Thyroid gland (tissue), 4 donors: ENCODE measurements around the gene FAM222B. TPM values are rescaled to one million over a fixed set of nuclear protein-coding genes. Genes with fewer than 3 reads are reported as not detected.

ENCODE experiments used
- DNase-seq, 2 donors: peaks; one replicate each; pipeline ENCODE4 v3.0.0-alpha.2; 2019
- H3K27ac ChIP-seq, 3 donors: fragments of 200-600 bp; sonication (generic); 1 replicate in 2 of 3; 2 replicates in 1 of 3; pipeline ENCODE4 v1.5.1; 2016 to 2019; ENCODE audit warnings: mild to moderate bottlenecking in 1 of 3, moderate library complexity in 1 of 3
- H3K27me3 ChIP-seq: fragments of 200-600 bp; sonication (generic); one replicate; pipeline ENCODE4 v1.5.1; 2019
- H3K36me3 ChIP-seq, 2 donors: fragments of 200-600 bp; sonication (generic); one replicate each; pipeline ENCODE4 v1.5.1; 2016 to 2019
- H3K4me1 ChIP-seq, 2 donors: fragments of 200-600 bp; sonication (generic); one replicate each; pipeline ENCODE4 v1.5.1; 2017 to 2019
- H3K4me3 ChIP-seq, 3 donors: fragments of 200-600 bp; sonication (generic); replicated peaks in 1 of 3; 1 replicate in 2 of 3; 2 replicates in 1 of 3; pipeline ENCODE4 v1.5.1; 2016; ENCODE audit warnings: mild to moderate bottlenecking in 1 of 3
- H3K9me3 ChIP-seq: fragments of 200-600 bp; sonication (generic); one replicate; pipeline ENCODE4 v1.5.1; 2017
- POLR2A ChIP-seq, 2 donors: fragments of 450-650 bp; IDR thresholded peaks; one replicate each; pipeline ENCODE4 v1.6.1; 2017; ENCODE audit warnings: antibody characterized with exemption in 2 of 2, mild to moderate bottlenecking in 2 of 2, moderate library complexity in 1 of 2
- WGBS, 2 donors: methylation state at CpG; one replicate each; pipeline ENCODE4 v1.1.5; 2017; 5-methylcytosine and 5-hydroxymethylcytosine counted together
- intact Hi-C: fragments of 100-400 bp; cut with DNase I; formaldehyde crosslinking; loops from one replicate; pipeline ENCODE4 v1.15.1; 2023
- total RNA-seq, 4 donors: library from RNA; depleted of rRNA; stranded (reverse); fragments of >200 nt; gene quantifications; one replicate each; pipeline ENCODE4 v1.2.3, GENCODE V29; 2016
- TF ChIP-seq, protein P1 (sequence below), 6 experiments: fragments of 200-600 bp in 3 of 6; fragments of 450-650 bp in 3 of 6; sonication (generic) in 3 of 6; IDR thresholded peaks; one replicate each; pipeline ENCODE4 v1.5.1; 2016 to 2019; ENCODE audit warnings: antibody characterized with exemption in 6 of 6, mild to moderate bottlenecking in 2 of 6, inconsistent platforms in 1 of 6, moderate library complexity in 1 of 6

The FAM222B gene
- total RNA-seq, 4 donors from 2014 or later = 14.1 to 22.6 (median 15.8) TPM

GRCh38 chr17:28758411-28759121 is 84.0 kb downstream of the FAM222B start:
- Histone ChIP-seq H3K4me1 (peaks cover 8 to 21% of the 10 kb centered on the region in 2 donors), H3K4me3 (no peak overlapping the region), H3K27me3 (no peaks in the 10 kb centered on the region), H3K36me3 (peaks cover 16 to 18% of the 10 kb centered on the region in 2 donors), H3K9me3 (no peaks in the 10 kb centered on the region), H3K27ac (no peak overlapping the region)
- 95% methylated on average over 18 to 23 of the region's 32 CpGs for WGBS, 2 donors
- no peak for TF ChIP-seq POLR2A (IDR thresholded peaks at IDR 0.05)
- TF ChIP-seq, protein P1, sequence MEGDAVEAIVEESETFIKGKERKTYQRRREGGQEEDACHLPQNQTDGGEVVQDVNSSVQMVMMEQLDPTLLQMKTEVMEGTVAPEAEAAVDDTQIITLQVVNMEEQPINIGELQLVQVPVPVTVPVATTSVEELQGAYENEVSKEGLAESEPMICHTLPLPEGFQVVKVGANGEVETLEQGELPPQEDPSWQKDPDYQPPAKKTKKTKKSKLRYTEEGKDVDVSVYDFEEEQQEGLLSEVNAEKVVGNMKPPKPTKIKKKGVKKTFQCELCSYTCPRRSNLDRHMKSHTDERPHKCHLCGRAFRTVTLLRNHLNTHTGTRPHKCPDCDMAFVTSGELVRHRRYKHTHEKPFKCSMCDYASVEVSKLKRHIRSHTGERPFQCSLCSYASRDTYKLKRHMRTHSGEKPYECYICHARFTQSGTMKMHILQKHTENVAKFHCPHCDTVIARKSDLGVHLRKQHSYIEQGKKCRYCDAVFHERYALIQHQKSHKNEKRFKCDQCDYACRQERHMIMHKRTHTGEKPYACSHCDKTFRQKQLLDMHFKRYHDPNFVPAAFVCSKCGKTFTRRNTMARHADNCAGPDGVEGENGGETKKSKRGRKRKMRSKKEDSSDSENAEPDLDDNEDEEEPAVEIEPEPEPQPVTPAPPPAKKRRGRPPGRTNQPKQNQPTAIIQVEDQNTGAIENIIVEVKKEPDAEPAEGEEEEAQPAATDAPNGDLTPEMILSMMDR (IDR thresholded peaks at IDR 0.05) = no peak
- intact Hi-C loops = no loop called here
- no peak for DNase-seq

- intact Hi-C loops = no loop called here
- H3K9me3 ChIP-seq = no peaks in the 10 kb centered on the region
- DNase-seq = no peak
- H3K27me3 ChIP-seq = no peaks in the 10 kb centered on the region
- peaks cover 8 to 13% of the 10 kb centered on the region in 2 donors for H3K4me1 ChIP-seq
- H3K27ac ChIP-seq = no peak overlapping the region
- no peak overlapping the region for H3K4me3 ChIP-seq
- 72 to 76% methylated on average over 5 of the region's 5 CpGs for WGBS, 2 donors
- peaks cover 16 to 18% of the 10 kb centered on the region in 2 donors for H3K36me3 ChIP-seq
- TF ChIP-seq POLR2A (IDR thresholded peaks at IDR 0.05) = no peak
- TF ChIP-seq, protein P1 (IDR thresholded peaks at IDR 0.05) = no peak
These were observed 86.4 kb downstream of the FAM222B start for GRCh38 chr17:28756049-28756804.

GRCh38 chr17:28755486-28755885 is 87.1 kb downstream of the FAM222B start:
- H3K27ac ChIP-seq = no peak overlapping the region
- TF ChIP-seq POLR2A (IDR thresholded peaks at IDR 0.05) = no peak
- H3K4me1 ChIP-seq = peaks cover 7 to 10% of the 10 kb centered on the region in 2 donors
- H3K27me3 ChIP-seq = no peaks in the 10 kb centered on the region
- H3K4me3 ChIP-seq = no peak overlapping the region
- H3K9me3 ChIP-seq = no peaks in the 10 kb centered on the region
- intact Hi-C loops = no loop called here
- no peak for DNase-seq
- WGBS, 2 donors = 78% methylated on average over 7 of the region's 7 CpGs
- peaks cover 18 to 20% of the 10 kb centered on the region in 2 donors for H3K36me3 ChIP-seq

- Histone ChIP-seq H3K36me3 (peaks cover 22 to 26% of the 10 kb centered on the region in 2 donors), H3K4me3 (no peak overlapping the region), H3K4me1 (peaks cover 27 to 41% of the 10 kb centered on the region in 2 donors), H3K27ac (no peak overlapping the region), H3K27me3 (no peaks in the 10 kb centered on the region), H3K9me3 (no peaks in the 10 kb centered on the region)
- intact Hi-C loops = no loop called here
- no peak for DNase-seq
- 89 to 95% methylated on average over 9 to 10 of the region's 10 CpGs for WGBS, 2 donors
- TF ChIP-seq POLR2A (IDR thresholded peaks at IDR 0.05) = no peak
- TF ChIP-seq, protein P1 (IDR thresholded peaks at IDR 0.05) = no peak
These were observed 90.8 kb downstream of the FAM222B start for GRCh38 chr17:28751600-28752366.
